Measurements from ENCODE around the gene MARCHF10.
"Not testable (repeated sequence)": the region's sequence is repeated elsewhere in the genome, so short reads cannot be mapped to it uniquely, and the experiment has no call there.

MARCHF10 gene

DNA sequence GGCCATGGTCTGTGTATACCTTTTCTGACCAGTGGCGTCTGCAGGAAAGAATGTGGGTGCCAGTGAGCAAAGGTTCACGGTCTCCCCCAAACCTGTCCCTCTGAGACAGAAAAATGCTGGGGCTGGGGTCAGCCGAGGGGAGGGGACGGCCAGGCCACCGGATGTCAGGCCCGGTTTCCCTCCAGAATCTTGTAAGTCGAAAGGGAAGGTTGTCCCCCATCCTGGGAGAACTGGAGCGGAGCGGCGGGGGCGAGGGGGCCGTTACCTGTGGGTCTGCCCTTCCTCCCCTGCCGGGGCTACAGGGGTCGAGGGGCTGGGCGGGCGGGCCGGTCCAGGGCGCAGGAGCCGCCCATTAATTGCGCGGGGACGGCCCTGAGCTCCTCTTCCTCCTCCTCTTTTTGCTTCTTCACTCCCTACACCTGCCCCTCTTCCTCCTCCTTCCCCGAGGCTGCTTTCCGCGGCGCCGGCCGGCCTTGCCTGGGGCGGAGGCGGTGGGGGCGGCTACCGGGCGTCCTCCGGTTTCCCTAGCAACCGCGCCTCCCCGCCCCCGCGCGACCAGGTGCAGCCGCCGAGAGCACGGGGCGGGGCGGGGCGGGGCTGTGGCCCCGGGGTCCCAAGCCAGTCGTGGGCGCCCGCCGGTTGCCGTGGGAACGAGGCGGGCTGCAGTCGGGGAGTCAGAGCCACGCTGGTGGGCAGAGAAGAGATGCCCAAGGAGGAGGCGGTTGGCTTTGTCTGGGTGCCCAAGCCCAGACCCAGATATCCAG lies at the start of gene MARCHF10:
Gene MARCHF10 (minus strand): TSS at position 503 of the 764 bp plus-strand sequence. CDS start 6,579 bp downstream, outside the sequence.
- H3K4me1 Mint-ChIP-seq = no peaks in the 10 kb centered on the region
- H3K27me3 Mint-ChIP-seq = peaks cover 47% of the 10 kb centered on the region
- H3K4me3 Mint-ChIP-seq = no peak within 1 kb of the TSS
- H3K27ac Mint-ChIP-seq = no peak within 1 kb of the TSS
- H3K9me3 Mint-ChIP-seq = no peaks in the 10 kb centered on the region
- peak; percentile 47 for ATAC-seq
- H3K36me3 Mint-ChIP-seq = no peaks in the 10 kb centered on the region

DNA sequence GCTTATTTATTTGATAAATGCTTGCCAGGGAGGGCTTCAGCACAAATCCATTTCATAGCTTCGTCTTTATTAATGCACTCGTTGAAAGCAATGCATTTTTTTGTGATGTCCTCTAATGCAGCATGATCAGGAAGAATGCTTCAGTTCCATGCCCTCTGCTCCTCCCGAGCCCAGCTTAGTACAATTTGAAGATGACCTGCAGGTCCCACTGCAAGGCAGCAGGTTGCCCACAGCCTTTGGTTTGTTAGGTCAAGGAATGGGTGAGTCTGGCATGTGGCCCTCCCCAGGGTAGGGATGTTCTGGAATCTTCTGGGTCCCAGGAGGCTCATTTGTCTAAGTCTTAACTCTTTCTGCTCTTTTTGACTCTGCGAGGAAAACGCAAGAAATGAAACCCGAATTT lies 49.4 kb upstream of the MARCHF10 start:
- H3K9me3 Mint-ChIP-seq = no peaks in the 10 kb centered on the region
- no peak overlapping the region for H3K27ac Mint-ChIP-seq
- H3K4me3 Mint-ChIP-seq = no peak overlapping the region
- H3K27me3 Mint-ChIP-seq = peaks cover 2% of the 10 kb centered on the region
- ATAC-seq = no peak
- H3K4me1 Mint-ChIP-seq = no peaks in the 10 kb centered on the region
- H3K36me3 Mint-ChIP-seq = no peaks in the 10 kb centered on the region

DNA sequence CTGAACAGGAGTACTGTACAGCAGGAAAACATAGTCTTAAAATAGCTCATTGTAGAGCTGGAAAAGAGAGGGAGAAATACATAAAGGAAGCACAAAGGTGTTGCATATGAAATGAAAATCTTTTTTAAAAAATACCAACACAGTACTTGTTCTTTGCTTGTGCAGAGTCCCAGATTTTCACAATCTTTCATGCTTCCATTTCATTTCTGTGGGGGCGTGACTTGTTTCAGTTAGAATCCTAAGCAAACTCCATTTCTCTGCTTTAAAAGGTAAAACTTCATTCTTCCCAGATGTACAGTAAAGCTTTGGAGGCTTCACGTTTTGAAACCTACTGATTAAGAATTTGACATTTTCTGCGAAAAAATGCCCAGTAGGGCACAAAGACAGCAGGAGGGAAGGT lies 48.5 kb upstream of the MARCHF10 start:
- no peak overlapping the region for H3K27ac Mint-ChIP-seq
- H3K27me3 Mint-ChIP-seq = peaks cover 8% of the 10 kb centered on the region
- no peaks in the 10 kb centered on the region for H3K4me1 Mint-ChIP-seq
- no peaks in the 10 kb centered on the region for H3K9me3 Mint-ChIP-seq
- ATAC-seq = no peak
- H3K36me3 Mint-ChIP-seq = no peaks in the 10 kb centered on the region
- H3K4me3 Mint-ChIP-seq = no peak overlapping the region

GRCh38 chr17:62855156-62855555 lies 47.0 kb upstream of the MARCHF10 start:
- no peaks in the 10 kb centered on the region for H3K4me1 Mint-ChIP-seq
- H3K4me3 Mint-ChIP-seq = no peak overlapping the region
- H3K27ac Mint-ChIP-seq = no peak overlapping the region
- H3K27me3 Mint-ChIP-seq = peaks cover 8% of the 10 kb centered on the region
- no peaks in the 10 kb centered on the region for H3K36me3 Mint-ChIP-seq
- no peak for ATAC-seq
- H3K9me3 Mint-ChIP-seq = no peaks in the 10 kb centered on the region

DNA sequence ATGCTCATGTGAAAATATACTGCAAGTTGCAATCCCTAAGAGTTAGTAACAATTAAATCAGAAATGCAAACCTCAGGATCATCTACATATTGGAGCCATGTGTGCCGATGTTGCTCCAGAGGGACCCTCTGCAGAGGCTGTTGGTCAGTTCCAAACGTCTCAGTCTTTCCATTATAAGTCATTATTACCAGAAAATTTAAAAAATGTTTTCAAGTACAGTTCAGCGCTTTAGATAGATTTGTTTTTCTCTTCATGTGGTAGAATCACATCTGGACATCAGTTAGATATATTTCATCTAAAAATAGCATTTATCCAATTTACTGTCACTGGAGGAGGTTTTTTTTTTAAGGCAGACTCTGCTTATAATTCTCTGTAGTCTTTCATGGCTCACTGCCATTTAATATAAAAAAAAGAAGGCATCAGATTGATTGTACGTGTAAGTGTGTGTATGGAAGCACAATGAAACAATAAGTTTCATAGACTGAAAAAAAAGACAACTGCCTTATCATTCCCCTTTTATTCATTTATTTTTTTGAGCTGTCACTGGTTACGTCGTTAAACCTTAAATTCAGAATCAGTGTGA lies 46.1 kb upstream of the MARCHF10 start:
- H3K4me1 Mint-ChIP-seq = no peaks in the 10 kb centered on the region
- H3K36me3 Mint-ChIP-seq = no peaks in the 10 kb centered on the region
- no peaks in the 10 kb centered on the region for H3K9me3 Mint-ChIP-seq
- H3K4me3 Mint-ChIP-seq = no peak overlapping the region
- peaks cover 8% of the 10 kb centered on the region for H3K27me3 Mint-ChIP-seq
- H3K27ac Mint-ChIP-seq = no peak overlapping the region
- ATAC-seq = no peak

GRCh38 chr17:62852195-62852594 lies 44.1 kb upstream of the MARCHF10 start:
- H3K9me3 Mint-ChIP-seq = no peaks in the 10 kb centered on the region
- H3K4me1 Mint-ChIP-seq = no peaks in the 10 kb centered on the region
- H3K4me3 Mint-ChIP-seq = no peak overlapping the region
- H3K36me3 Mint-ChIP-seq = no peaks in the 10 kb centered on the region
- peaks cover 19% of the 10 kb centered on the region for H3K27me3 Mint-ChIP-seq
- no peak for ATAC-seq
- H3K27ac Mint-ChIP-seq = no peak overlapping the region

- not testable (repeated sequence) for H3K4me3 Mint-ChIP-seq
These were observed 41.7 kb upstream of the MARCHF10 start for GRCh38 chr17:62849591-62850415.

GRCh38 chr17:62848334-62848733 lies 40.2 kb upstream of the MARCHF10 start:
- H3K9me3 Mint-ChIP-seq = no peaks in the 10 kb centered on the region
- no peak overlapping the region for H3K4me3 Mint-ChIP-seq
- no peaks in the 10 kb centered on the region for H3K4me1 Mint-ChIP-seq
- no peak for ATAC-seq
- no peaks in the 10 kb centered on the region for H3K36me3 Mint-ChIP-seq
- no peak overlapping the region for H3K27ac Mint-ChIP-seq
- H3K27me3 Mint-ChIP-seq = peaks cover 19% of the 10 kb centered on the region

More at GRCh38 chr17:62849591-62850415, 41.7 kb upstream of the MARCHF10 start:
- not testable (repeated sequence) for H3K4me1 Mint-ChIP-seq, H3K36me3 Mint-ChIP-seq, H3K27ac Mint-ChIP-seq, H3K9me3 Mint-ChIP-seq, ATAC-seq
- H3K27me3 Mint-ChIP-seq = peaks cover 19% of the 10 kb centered on the region

GRCh38 chr17:62847426-62847825 lies 39.3 kb upstream of the MARCHF10 start:
- Mint-ChIP-seq H3K36me3 (no peaks in the 10 kb centered on the region), H3K9me3 (no peaks in the 10 kb centered on the region), H3K4me1 (no peaks in the 10 kb centered on the region), H3K4me3 (no peak overlapping the region), H3K27ac (no peak overlapping the region), H3K27me3 (peaks cover 16% of the 10 kb centered on the region)
- no peak for ATAC-seq

DNA sequence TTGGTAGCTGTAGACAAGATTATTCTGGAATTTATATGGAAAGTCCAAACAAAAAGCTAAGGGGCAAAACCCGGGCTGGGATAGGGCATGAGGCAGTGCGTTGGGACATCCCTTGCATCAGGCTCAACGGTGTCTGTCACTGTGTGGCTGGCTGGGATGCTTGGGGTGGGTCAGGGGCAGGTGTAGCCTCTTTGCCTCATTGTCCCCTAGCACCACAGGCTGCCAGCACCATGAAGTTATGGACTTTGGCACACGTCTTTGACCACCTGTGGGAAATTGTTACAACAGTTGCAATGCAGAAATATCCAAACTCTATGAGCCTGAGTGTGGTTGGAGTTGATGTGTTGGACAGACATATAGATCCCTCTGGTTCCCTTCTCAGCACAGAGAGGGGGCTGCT lies 32.8 kb upstream of the MARCHF10 start:
- H3K36me3 Mint-ChIP-seq = peaks cover 6% of the 10 kb centered on the region
- no peak overlapping the region for H3K27ac Mint-ChIP-seq
- no peak for ATAC-seq
- peaks cover 34% of the 10 kb centered on the region for H3K27me3 Mint-ChIP-seq
- H3K4me1 Mint-ChIP-seq = no peaks in the 10 kb centered on the region
- H3K4me3 Mint-ChIP-seq = no peak overlapping the region
- H3K9me3 Mint-ChIP-seq = peaks cover 10% of the 10 kb centered on the region

GRCh38 chr17:62833816-62834215 lies 25.7 kb upstream of the MARCHF10 start:
- peaks cover 68% of the 10 kb centered on the region for H3K27me3 Mint-ChIP-seq
- not testable (repeated sequence) for H3K9me3 Mint-ChIP-seq, H3K4me3 Mint-ChIP-seq, H3K27ac Mint-ChIP-seq, H3K4me1 Mint-ChIP-seq, H3K36me3 Mint-ChIP-seq, ATAC-seq

- no peak for ATAC-seq
- H3K4me3 Mint-ChIP-seq = no peak overlapping the region
- H3K27me3 Mint-ChIP-seq = peaks cover 54% of the 10 kb centered on the region
- no peak overlapping the region for H3K27ac Mint-ChIP-seq
- peaks cover 6% of the 10 kb centered on the region for H3K4me1 Mint-ChIP-seq
- H3K36me3 Mint-ChIP-seq = no peaks in the 10 kb centered on the region
- H3K9me3 Mint-ChIP-seq = no peaks in the 10 kb centered on the region
These were observed 24.3 kb upstream of the MARCHF10 start for GRCh38 chr17:62832405-62832804.

- H3K4me1 Mint-ChIP-seq, H3K36me3 Mint-ChIP-seq, H3K27ac Mint-ChIP-seq, ATAC-seq, H3K4me3 Mint-ChIP-seq, H3K9me3 Mint-ChIP-seq: not testable (repeated sequence)
- H3K27me3 Mint-ChIP-seq = peaks cover 40% of the 10 kb centered on the region
These were observed 23.0 kb upstream of the MARCHF10 start for GRCh38 chr17:62831066-62831465.

DNA sequence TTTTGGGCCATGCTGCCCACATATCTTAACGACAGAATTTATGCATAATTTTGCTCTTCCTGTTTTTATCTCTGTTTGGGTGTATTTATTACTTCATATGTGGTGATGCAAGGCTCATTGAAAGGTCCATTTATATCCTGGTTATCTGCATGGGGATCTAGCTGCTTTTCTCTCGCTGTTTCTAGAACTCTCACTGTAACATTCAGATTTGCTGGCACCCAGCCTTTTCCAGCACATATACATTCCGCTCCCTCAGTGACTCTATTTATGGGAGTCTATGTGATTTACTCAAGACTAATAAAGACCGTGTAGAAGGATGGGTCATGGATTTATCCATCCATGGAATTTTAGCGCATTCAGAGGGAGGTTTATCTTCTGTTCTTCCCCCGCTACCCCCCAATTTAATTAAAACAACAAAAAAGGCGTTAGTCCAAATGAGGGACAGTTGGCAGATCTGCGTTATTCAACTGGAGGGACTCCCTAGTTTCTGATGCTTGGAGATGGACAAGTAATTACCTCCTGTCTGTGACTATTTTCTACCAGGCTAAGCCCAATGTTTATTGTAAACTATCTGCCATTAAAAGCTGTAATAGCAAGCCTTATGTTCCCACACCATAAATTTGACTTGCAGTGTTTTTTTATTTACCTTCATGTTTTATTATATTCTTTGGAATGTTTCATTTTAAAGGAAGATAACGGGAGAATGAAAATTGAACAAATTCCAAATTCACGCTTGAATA lies 19.8 kb upstream of the MARCHF10 start:
- H3K9me3 Mint-ChIP-seq = no peaks in the 10 kb centered on the region
- H3K4me3 Mint-ChIP-seq = no peak overlapping the region
- no peak for ATAC-seq
- H3K27ac Mint-ChIP-seq = no peak overlapping the region
- peaks cover 10% of the 10 kb centered on the region for H3K27me3 Mint-ChIP-seq
- H3K36me3 Mint-ChIP-seq = no peaks in the 10 kb centered on the region
- peaks cover 6% of the 10 kb centered on the region for H3K4me1 Mint-ChIP-seq

- peaks cover 6% of the 10 kb centered on the region for H3K4me1 Mint-ChIP-seq
- no peak overlapping the region for H3K27ac Mint-ChIP-seq
- ATAC-seq = no peak
- H3K4me3 Mint-ChIP-seq = no peak overlapping the region
- H3K9me3 Mint-ChIP-seq = no peaks in the 10 kb centered on the region
- peaks cover 9% of the 10 kb centered on the region for H3K27me3 Mint-ChIP-seq
- no peaks in the 10 kb centered on the region for H3K36me3 Mint-ChIP-seq
These were observed 18.8 kb upstream of the MARCHF10 start for GRCh38 chr17:62826956-62827355.

All from stimulated activated memory B cell treated with anti-CD40 and anti-IgM and Interleukin-4, amounts not matched to agents 10 μg/mL and 1 μg/mL and 100 μg/mL, for 72 hours (primary cell).